OCI-LY3 (cell line): ENCODE measurements around the gene TSPAN31.

Experiments used
- CTCF ChIP-seq: fragments of 200-600, 300-600 bp; sonication (generic); IDR thresholded peaks from 2 replicates; pipeline ENCODE4 v1.5.1; 2014; ENCODE audit warnings: antibody characterized with exemption, low read length, low read depth
- EZH2phosphoT487 ChIP-seq: fragments of 200-600 bp; shearing (Covaris generic); IDR thresholded peaks from 2 replicates; pipeline ENCODE4 v1.6.1; 2018; ENCODE audit warnings: antibody characterized with exemption, mixed run types, low read depth

- TF ChIP-seq CTCF (no peak), EZH2phosphoT487 (no peak)
These were observed 20.6 kb upstream of the TSPAN31 start for GRCh38 chr12:57724003-57724935.
